Pericardium fibroblast (primary cell): ENCODE data around the gene KLHL41. TPM values are rescaled to one million over a fixed set of nuclear protein-coding genes. Genes with fewer than 3 reads are reported as not detected.

Experiments
- total RNA-seq: library from RNA; depleted of rRNA; stranded (reverse); fragments of >200 nt; gene quantifications from 2 replicates; pipeline ENCODE4 v1.2.3, GENCODE V29; 2015

Gene KLHL41
- total RNA-seq: 0.12 and 4.6 TPM in 2 replicates

DNA sequence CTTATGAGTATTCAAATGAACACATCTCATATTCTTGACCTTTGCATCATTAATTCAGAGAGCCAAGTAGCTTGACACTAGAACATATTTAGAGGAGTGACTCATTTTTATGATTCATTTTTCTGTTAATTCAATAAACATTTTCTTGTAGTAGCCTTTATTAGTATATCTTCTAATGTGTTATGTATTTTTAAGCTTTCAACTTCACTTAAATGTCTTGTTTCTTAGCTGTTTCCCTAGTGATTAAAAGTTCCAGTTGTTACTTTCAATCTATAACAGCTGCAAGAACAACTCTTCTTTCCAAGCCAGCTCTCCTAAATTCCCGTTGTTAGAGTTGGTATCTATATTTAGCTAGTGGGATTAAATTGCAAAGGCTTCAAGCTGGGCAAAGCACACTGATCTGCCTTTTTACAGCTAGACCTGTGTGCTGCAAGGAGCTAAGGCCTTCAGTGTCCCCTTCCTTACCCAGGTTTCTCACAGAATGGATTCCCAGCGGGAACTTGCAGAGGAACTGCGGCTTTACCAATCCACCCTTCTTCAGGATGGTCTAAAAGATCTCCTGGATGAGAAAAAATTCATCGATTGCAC, at the start of gene KLHL41:
Gene KLHL41 (plus strand): TSS at position 405 of the 588 bp plus-strand sequence. CDS start 77 bp downstream, at position 482.

DNA sequence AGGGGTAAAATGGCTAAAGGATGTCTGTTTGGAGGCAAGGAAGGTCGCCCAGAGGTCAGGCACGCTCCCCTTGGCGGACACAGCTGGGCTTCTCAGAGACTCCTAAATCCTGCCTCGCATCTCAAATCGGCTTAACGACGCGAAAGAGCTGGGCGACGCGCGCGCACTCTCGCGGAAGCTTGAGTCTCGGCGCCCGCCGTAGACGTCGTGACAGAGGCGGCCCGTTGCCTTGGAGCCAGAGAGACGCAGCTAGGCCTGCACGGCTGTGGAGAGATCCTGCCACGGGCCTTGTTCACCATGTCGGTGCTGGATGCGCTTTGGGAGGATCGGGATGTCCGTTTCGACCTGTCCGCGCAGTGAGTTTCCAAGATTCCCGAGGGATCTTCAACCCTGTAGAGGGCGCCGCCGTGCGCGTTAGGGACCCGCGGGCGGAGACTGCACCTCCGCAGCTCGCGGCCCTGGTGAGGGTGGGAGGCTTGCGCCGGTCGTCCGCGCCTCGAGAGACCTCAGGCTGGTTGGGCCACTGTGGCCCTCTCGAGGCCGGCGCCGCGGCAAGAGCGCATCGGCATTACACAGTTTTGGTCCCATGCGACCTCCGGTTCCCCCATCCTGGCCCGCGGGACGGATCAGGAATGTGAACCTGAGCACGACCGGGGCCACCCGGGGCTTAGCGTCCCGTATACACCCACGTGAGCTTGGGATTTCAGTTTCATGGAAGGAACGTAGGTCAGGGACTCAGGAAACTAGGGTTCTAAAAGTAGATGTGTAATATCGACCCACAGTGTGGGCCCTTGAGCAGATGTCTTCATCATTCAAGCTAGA, 30.0 kb upstream of the KLHL41 start, which contains the start of gene BBS5:
Gene BBS5 (plus strand): TSS at position 238 of the 822 bp plus-strand sequence. CDS start 60 bp downstream, at position 298.

DNA sequence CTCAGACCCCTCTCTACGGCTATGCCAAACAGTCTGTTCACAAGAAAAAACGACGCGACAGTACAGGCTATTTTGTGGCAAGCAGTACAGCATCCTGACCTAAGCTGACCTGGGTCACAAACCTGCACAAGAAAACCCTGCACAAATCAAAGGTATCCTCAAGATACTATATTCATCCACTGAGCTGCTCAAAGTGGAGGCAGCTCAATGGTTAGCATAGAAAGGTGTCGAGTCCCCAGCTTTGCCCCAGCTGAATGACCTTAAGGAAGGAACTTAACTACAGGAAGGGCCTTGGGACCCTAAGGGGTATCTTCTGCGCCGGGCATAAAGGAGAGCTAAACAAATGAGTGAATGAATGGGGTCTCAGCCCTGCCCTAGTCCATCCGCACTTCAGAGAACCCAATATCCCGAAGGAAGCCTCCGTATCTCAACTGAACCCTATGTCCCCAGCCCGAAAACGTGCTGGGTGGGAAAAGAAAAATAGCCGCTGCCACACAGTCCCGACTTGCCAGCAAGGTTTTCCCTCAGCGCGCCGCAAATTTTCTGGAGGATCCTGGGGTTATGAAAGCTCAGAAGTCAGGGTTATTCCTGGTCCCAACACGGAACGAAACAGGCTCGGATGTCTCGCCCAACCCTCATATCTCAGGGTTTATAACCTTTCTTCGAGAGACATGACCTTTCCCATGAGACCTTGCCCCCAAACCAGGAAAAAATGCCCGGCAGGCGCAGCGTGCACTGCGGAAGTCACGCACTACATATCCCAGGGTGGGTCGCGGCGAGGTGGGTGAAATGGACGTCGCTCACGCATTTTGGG, 63.9 kb downstream of the KLHL41 start, which contains the start of gene FASTKD1:
Gene FASTKD1 (minus strand): TSS at position 706 of the 814 bp plus-strand sequence. CDS start 1,836 bp downstream, outside the sequence.

Other genes starting within 250 kb of the KLHL41 start
- gene LRP2, start 147.2 kb upstream of the KLHL41 start, total RNA-seq: under 0.01 TPM in 1 of 2 replicates, not detected in the other
- gene BBS5, start 30.2 kb upstream of the KLHL41 start, total RNA-seq: 4.1 and 7.7 TPM in 2 replicates
- 7.0 and 8.8 TPM in 2 replicates for gene FASTKD1, start 64.2 kb downstream of the KLHL41 start, total RNA-seq
- gene PPIG, start 74.6 kb downstream of the KLHL41 start, total RNA-seq: 12.5 and 14.2 TPM in 2 replicates
- not detected in 2 replicates for gene CFAP210, start 184.7 kb downstream of the KLHL41 start, total RNA-seq
- gene PHOSPHO2, start 184.8 kb downstream of the KLHL41 start, total RNA-seq: 0.60 and 1.1 TPM in 2 replicates
- gene KLHL23, start 224.1 kb downstream of the KLHL41 start, total RNA-seq: 0.35 and 1.0 TPM in 2 replicates